ENCODE measurements around the gene SND1.
"Not testable (repeated sequence)": the region's sequence is repeated elsewhere in the genome, so short reads cannot be mapped to it uniquely, and the experiment has no call there.

Gene SND1

DNA sequence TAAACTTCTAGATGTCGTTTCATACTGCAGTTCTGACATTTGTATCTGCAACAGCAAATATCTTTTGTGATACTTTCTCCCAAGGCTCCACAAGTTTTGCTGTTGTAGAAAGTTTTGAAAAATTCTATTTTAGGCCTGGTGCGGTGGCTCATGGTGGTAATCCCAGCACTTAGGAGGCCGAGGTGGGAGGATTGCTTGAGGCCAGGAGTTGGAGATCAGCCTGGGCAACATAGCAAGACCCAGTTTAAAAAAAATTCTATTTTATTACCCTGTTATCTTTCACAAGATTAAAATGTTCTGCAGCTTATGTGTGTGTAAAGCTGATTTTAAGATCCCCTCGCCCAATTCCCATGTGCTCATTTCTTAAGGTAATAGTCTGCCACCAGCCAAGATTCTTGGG, 1.4 kb downstream of the SND1 start:
- no peak for DNase-seq

DNA sequence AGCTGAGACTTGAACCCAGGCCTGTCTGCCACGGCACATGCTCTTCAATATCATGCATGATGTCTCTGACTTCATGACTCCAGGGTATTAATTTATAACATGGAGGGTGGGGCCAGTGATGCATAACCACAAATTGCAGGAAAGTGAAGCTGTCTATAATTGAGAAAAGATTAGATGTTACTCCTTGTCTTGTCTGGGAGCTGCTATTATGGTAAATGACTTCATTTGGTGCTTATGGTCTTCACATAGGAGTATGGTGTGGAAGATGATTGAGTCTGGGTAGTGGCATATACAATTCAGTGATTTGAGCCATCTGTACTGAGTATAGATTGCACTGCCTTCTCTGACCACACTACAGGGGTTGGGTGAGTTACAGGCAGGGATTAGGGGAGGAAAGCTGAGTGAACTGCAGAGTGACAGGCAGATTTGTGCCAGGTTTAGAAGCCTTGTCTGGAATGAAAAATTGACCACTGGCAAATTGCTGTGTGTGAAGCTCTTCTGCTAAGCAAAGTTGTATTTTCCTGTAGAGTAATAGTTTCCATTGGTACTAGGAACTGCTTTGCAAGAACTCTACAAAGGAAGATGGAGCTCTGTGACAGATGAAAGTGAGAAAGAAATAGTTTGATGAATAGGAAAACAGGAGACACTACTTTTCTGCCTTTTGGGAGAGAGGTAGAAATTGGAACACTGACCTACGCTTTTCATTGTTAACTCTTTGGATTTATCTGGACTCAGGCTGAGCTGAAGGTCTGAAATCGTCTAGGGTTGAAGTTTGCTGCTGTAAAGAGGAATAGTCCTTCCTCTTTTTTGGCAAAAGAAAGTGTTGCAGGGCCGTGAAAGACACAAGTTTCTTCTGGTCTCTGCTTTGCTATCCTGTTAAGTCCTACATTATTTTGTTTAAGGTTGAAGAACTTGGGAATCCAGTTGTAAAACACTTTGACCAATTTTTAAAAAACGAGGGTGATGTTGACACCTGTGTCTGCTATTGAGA, 2.7 kb downstream of the SND1 start:
- DNase-seq, result no peak

DNA sequence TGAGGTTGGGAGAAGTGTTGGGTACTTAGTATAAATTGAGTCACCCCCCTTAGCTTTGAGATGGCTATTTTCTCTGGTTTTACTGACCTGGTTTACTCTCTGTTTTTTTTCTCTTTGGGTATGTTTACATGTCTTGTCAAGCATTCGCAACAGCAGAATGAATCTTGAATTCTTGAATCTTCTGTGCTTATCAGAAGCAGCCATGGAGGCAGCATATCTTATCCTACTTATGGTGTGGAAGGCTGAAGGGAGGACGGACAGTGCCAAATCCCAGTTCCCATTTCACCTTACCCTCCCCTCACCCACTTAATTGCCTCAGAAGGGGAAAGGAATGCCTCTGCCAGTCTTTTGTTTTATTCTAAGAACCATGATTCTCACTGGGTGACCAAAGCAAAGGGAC, 3.7 kb downstream of the SND1 start:
- no peak for DNase-seq

GRCh38 chr7:127657500-127657899, 5.5 kb downstream of the SND1 start:
- no peak for DNase-seq

DNA sequence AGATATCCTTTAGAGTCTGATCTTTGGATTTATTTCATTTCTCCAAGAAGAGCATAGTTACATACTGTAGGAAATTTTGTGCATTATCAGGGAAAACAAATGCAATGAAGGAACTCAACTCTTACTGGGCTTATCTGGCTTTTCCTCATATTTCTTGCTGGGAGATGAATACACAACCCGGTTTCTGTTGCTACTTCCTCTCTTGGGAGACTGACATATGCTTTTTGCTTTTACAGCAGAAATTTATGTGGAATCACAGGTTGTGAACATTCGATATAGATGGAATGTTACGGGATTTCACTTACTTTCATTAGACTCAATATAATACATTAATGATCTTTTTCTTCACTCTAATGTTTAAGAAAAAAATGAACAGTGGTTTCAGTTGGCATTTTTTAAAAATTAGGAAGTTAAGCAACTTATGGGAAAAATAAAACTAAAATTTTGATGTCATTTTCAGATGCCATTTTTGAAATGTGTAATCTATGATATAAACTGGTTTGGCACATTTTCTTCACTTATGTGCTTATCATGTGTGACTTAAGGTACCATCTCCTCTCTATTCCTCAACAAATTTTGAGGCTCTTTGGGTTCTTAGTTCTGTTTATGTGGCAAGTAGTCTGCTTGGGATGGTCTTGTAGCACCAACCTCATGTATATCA, 7.1 kb downstream of the SND1 start:
- DNase-seq, result no peak

DNA sequence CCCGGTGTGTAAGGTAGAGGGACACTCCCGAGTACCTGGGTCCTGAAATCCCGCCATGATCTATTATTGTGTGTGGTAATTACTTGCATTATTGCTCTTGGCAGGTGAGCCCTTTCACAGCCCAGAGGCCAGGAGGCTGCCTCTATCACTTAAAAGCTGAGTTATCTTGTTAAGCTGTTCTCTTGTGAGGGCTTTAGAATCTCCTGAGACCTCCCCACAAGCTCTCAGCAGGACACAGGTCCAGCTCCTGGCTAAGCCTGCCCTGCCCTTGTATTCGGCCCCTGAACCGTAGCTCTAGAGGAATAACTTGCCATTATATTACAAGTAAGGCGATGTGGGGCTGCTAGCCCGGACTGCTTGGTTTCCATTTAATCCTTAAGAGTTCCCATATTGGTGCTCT, 13.9 kb downstream of the SND1 start:
- DNase-seq, result no peak

GRCh38 chr7:127666602-127667001, 14.6 kb downstream of the SND1 start:
- DNase-seq, result no peak

GRCh38 chr7:127667017-127667670, 15.2 kb downstream of the SND1 start:
- no peak for DNase-seq

DNA sequence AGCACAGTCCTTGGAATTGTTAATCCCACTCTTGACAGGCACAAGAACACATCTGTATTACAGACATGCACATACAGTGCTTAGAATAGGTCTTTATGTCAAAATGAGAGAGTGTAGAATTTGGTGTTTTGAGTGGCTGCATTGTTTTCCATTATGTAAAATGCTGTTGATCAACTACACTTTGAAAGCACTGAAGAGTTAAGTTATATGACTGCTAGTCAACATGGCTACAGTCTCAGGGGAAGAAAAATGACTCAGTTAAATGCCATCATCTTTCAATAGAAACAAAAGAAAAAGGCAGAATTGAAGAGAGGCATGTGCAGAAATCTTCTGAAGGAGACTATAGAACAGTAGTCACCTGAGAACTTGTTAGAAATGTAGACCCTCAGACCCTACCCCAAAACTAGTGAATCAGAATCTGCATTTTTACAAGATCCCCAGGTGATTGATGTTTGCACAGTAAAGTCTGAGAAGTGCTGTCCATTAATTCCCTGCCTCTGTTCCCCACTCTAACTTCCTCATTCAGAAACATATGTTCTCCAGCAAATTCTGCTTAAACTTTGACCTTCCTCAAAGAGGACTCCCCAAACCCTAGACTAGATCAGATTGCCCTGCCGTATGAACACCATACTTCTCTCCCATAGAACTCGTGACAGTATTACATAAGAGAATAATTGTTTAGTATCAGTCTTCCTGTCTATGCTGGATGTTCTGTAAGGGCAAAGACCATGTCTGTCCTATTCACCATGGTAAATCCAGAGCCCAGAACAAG, 16.0 kb downstream of the SND1 start:
- no peak for DNase-seq

DNA sequence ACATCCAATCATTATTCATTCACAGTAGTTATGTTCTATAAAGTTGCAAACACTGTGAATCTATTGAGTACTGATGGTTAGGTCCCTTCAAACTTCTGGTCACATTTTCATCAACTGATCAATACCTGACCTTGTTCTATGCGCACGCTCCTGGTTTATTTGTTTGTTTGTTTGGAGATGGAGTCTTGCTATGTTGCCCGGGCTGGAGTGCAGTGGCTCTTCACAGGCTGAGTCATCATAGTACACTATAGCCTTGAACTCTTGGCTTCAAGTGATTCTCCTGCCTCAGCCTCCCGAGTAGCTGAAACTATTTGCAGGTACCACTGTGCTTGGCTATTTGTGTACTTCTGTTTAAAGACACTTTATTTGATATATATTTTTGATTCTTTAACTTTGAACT, 19.3 kb downstream of the SND1 start:
- DNase-seq, result no peak

DNA sequence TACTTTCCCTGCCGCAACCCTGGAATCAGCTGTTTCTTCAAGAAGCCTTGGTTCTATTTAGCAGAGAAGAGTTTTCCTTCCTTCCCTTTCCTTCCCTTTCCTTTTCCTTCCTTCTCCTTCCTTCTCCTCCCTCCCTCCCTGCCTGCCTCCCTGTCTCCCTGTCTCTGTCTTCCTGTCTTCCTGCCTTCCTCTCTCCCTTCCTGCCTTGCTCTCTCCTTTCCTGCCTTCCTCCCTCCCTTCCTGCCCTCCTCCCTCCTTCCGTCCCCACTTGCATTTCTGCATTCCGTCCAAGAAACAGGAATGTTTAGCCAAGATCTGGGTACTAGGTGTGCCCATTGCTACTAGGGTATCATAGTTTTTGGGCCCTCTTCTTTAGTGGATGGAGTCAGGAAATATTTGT, 21.9 kb downstream of the SND1 start:
- DNase-seq, result no peak

DNA sequence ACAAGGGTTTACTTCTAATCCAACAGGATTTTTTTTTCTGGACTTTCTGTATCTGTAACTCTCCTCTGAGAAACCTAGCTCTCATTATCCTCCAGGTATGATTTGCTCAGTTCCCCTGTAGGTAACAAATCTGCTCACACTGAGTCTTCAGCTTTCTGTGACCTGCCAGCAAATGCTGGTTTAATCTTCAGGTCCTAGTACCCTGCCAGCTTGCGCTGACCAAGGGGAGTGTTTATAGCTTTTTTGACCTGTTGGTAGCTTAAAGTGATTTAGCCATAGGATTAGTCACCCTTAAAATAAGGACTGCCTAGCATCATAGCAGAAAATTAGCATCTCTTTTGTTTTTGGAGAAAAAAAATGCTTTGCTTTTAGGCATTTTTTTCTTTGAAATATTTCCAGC, 22.4 kb downstream of the SND1 start:
- DNase-seq, result no peak

DNA sequence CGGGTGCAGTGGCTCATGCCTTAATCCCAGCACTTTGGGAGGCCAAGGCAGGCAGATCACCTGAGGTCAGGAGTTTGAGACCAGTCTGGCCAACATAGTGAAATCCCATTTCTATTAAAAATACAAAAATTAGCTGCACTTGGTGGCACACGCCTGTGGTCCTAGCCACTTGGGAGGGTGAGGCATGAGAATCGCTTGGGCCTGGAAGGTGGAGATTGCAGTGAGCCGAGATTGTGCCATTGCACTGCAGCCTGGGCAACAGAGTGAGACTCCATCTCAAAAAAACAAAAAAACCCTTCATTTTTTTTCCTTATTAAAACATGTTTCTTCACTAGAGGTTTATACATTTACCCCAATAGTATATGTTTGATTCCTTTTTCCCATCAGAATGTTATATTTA, 22.9 kb downstream of the SND1 start:
- not testable (repeated sequence) for DNase-seq

- DNase-seq, result no peak
Observed at GRCh38 chr7:127675721-127676120, 23.7 kb downstream of the SND1 start.

DNA sequence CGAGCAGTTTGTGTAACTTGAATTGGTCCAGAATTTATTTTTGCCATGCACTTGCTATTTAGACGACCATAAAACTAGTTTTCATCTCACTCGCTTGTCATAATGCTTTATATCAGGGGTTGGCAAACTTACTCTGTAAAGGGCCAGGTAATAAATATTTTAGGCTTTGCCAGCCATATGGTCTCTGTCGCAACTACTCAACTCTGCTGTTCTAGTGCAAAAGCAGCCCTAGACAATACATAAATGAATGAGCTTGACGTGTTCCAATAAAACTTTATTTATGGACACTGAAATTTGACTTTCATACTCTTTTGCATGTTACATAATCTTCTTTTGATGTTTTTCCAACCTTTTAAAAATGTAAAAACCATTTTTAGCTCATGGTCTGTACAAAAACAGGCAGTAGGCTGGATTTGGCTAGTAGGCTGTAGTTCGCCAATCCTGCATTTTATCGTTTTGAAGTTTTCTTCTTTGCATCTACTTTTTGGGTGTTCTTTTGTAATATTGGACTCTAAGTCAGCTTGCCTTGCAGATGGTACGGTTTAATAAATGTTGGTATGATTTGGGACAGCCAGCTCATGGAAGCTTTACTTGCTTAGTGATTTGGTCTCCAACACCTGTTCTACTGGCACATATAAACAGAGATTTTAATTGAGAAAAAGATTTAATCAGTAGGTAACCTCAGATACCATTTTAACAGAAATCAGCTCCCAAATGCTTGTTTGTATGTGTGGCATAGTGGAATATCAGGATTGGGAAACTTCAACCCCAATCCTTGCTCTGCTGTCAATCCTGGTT, 25.6 kb downstream of the SND1 start:
- DNase-seq, result no peak

DNA sequence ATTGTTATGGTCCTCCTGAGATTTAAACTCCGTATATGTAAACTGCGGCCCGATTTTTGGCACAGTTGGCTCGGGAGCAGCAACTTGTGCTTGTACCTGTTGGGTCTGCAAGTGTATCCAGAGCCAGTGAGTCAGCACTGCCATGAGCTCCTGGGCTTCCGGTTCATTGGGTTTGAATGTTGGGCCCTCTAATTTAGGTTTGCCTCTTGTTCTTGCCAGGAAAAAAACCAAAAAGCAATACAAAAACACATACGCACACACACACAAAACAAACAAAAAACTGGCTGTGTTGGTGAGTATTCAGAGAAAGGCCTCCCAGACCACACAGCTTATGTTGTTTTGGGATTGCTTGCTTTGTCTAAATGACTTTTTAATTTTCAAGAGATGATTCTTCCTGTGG, 26.3 kb downstream of the SND1 start:
- no peak for DNase-seq

DNA sequence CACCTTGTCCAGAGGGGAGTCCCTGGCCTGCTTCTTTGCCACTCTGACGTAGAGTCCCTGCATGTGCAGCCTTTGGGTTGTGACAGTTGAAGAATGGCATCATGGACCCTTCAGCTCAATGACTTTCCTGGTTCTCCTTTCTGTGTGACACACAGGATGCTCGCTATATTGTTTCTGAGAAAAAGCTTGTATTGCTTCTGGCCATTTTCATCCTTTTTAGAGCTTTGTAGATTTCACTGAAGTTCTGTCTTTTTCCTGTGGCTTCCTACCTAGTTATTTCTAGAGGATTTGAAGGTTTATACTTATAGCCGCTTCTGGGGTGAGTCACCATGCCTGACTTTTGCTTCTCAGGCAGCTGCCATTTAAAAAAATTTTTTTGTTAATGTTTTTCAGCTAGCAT, 27.0 kb downstream of the SND1 start:
- no peak for DNase-seq

- DNase-seq, result no peak
Observed at GRCh38 chr7:127680983-127681382, 29.0 kb downstream of the SND1 start.

- no peak for DNase-seq
Observed at GRCh38 chr7:127682140-127682539, 30.1 kb downstream of the SND1 start.

DNA sequence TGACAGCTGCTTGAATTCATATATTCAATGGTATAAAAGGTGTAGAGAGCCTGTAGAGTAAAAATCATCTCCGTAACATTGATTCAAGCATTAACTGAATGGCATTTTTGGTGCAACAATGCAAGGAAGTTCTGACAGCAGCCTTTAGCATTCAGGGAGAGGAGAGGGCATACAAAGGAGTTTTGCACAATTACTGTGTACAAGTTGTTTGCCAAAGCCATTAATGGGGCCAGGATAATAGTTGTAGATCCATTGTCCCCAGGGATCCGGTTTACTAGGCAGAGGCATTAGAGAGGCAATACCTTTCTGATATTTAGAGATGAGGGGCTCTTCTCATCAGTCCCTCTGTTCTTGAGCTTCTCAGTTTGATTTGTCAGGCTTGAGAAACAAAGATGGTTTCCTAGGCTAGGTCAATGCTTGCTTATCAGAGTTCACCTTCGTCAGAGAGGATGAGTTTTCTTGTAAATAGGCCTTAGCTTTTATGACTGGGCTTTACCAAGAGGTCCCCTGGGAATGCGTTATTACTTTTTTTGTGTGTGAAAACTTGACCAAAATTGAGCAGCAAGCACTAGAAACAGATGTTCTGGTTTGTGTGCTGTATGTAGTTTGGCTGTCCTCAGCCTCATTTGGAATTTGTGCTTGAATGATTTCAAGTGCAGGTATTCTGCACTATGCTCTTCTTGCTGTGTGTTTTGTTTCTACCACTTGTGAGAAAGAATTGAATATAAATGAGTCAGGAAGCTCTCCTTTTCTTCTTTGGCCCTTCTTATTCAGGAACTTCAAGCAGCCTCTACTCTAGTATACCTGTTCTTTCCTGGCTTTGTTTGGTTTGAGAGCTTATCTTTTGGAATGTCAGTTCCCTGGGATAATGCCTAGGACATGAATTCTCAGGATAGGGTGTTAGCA, 32.0 kb downstream of the SND1 start:
- no peak for DNase-seq

- DNase-seq, result no peak
Observed at GRCh38 chr7:127689194-127689772, 37.3 kb downstream of the SND1 start.

All from stimulated activated naive CD4-positive, alpha-beta T cell treated with Interleukin-2 at 50 U/mL for 16 hours (primary cell).